Neural cell (in vitro differentiated cells): ENCODE data around the gene UACA. TPM values are rescaled to one million over a fixed set of nuclear protein-coding genes. Genes with fewer than 3 reads are reported as not detected.

Experiments used
- H2AFZ ChIP-seq: fragments of 200-600, 300-800 bp; sonication (generic), shearing (Covaris generic); 2 replicates; pipeline ENCODE4 v1.6.0; 2014; ENCODE audit warnings: low read depth, mild to moderate bottlenecking, antibody characterized with exemption, low read length, moderate library complexity
- H3F3A ChIP-seq: fragments of 200-600 bp; shearing (Covaris generic); 2 replicates; pipeline ENCODE4 v1.6.1; 2016; ENCODE audit warnings: mild to moderate bottlenecking, moderate library complexity, mixed read lengths, antibody characterized with exemption, low read length; ENCODE audit not compliant: insufficient read depth, poor library complexity, severe bottlenecking
- H3K27ac ChIP-seq: fragments of 200-600, 300-800 bp; sonication (generic), shearing (Covaris generic); 2 replicates; pipeline ENCODE4 v1.5.1; 2014; ENCODE audit warnings: mild to moderate bottlenecking, low read length, moderate library complexity
- H3K27me3 ChIP-seq: fragments of 300-800, 200-600 bp; sonication (generic), shearing (Covaris generic); 2 replicates; pipeline ENCODE4 v1.6.0; 2014; ENCODE audit warnings: mild to moderate bottlenecking, low read depth, low read length, moderate library complexity; ENCODE audit not compliant: insufficient read depth
- H3K36me3 ChIP-seq: fragments of 300-800, 200-600 bp; sonication (generic), shearing (Covaris generic); 2 replicates; pipeline ENCODE4 v1.5.1; 2014; ENCODE audit warnings: mild to moderate bottlenecking, antibody characterized with exemption, low read length, moderate library complexity; ENCODE audit not compliant: insufficient read depth
- H3K4me2 ChIP-seq: fragments of 300-800, 200-600 bp; sonication (generic), shearing (Covaris generic); 2 replicates; pipeline ENCODE4 v1.6.0; 2014; ENCODE audit warnings: mild to moderate bottlenecking, low read length
- H3K4me3 ChIP-seq: fragments of 300-800, 200-600 bp; sonication (generic), shearing (Covaris generic); 2 replicates; pipeline ENCODE4 v1.5.1; 2014; ENCODE audit warnings: mild to moderate bottlenecking, low read length, moderate library complexity
- H3K79me2 ChIP-seq: fragments of 200-600 bp; shearing (Covaris generic); replicated peaks from 2 replicates; pipeline ENCODE4 v1.6.0; 2014; ENCODE audit warnings: mild to moderate bottlenecking, low read length, moderate library complexity; ENCODE audit not compliant: insufficient read depth
- H3K9ac ChIP-seq: fragments of 300-800, 200-600 bp; sonication (generic), shearing (Covaris generic); 2 replicates; pipeline ENCODE4 v1.6.1; 2016; ENCODE audit warnings: mild to moderate bottlenecking, low read length, mixed read lengths
- H3K9me2 ChIP-seq: fragments of 200-600 bp; shearing (Covaris generic); 2 replicates; pipeline ENCODE4 v1.6.1; 2016; ENCODE audit warnings: mild to moderate bottlenecking, low read length, mixed read lengths; ENCODE audit not compliant: insufficient read depth
- H3K9me3 ChIP-seq: fragments of 200-600, 300-800 bp; sonication (generic), shearing (Covaris generic); 2 replicates; pipeline ENCODE4 v1.6.1; 2016; ENCODE audit warnings: mild to moderate bottlenecking, mixed run types, low read length, moderate library complexity, mixed read lengths
- H4K20me1 ChIP-seq: fragments of 200-600 bp; shearing (Covaris generic); 2 replicates; pipeline ENCODE4 v1.6.1; 2016; ENCODE audit warnings: mild to moderate bottlenecking, mixed run types; ENCODE audit not compliant: insufficient read depth
- CTCF ChIP-seq: fragments of 450-650 bp; IDR thresholded peaks from 2 replicates; pipeline ENCODE4 v1.5.1; 2014; ENCODE audit warnings: antibody characterized with exemption, mild to moderate bottlenecking, moderate library complexity; ENCODE audit not compliant: poor library complexity, severe bottlenecking
- EP300 ChIP-seq: fragments of 450-650 bp; conservative IDR thresholded peaks from 2 replicates; pipeline ENCODE4 v1.6.1; 2014; ENCODE audit warnings: antibody characterized with exemption, mild to moderate bottlenecking, moderate library complexity; ENCODE audit not compliant: poor library complexity, severe bottlenecking
- EZH2 ChIP-seq: fragments of 200-600, 300-800 bp; shearing (Covaris generic), sonication (generic); IDR thresholded peaks from 2 replicates; pipeline ENCODE4 v1.6.1; 2014; ENCODE audit warnings: antibody characterized with exemption, low read length, borderline replicate concordance, mild to moderate bottlenecking; ENCODE audit not compliant: insufficient read depth, poor library complexity, severe bottlenecking
- MXI1 ChIP-seq: fragments of 450-650 bp; conservative IDR thresholded peaks from 2 replicates; pipeline ENCODE4 v1.6.1; 2014; ENCODE audit warnings: antibody characterized with exemption, mild to moderate bottlenecking; ENCODE audit not compliant: poor library complexity, severe bottlenecking
- POLR2AphosphoS5 ChIP-seq: IDR thresholded peaks from 2 replicates; pipeline ENCODE4 v1.6.1; 2012
- RAD21 ChIP-seq: fragments of 450-650 bp; conservative IDR thresholded peaks from 2 replicates; pipeline ENCODE4 v1.6.1; 2014; ENCODE audit warnings: antibody characterized with exemption, mild to moderate bottlenecking, moderate library complexity
- REST ChIP-seq: IDR thresholded peaks from 2 replicates; pipeline ENCODE4 v1.6.1; 2012; ENCODE audit warnings: borderline replicate concordance
- SMC3 ChIP-seq: fragments of 450-650 bp; conservative IDR thresholded peaks from 2 replicates; pipeline ENCODE4 v1.6.1; 2014; ENCODE audit warnings: antibody characterized with exemption, mild to moderate bottlenecking, moderate library complexity; ENCODE audit not compliant: poor library complexity
- TAF1 ChIP-seq: IDR thresholded peaks from 2 replicates; pipeline ENCODE4 v1.6.1; 2012; ENCODE audit warnings: low read depth
- polyA plus RNA-seq: library from polyadenylated mRNA; depleted of rRNA; stranded (reverse); fragments of >200 nt; gene quantifications from 2 replicates; pipeline ENCODE4 v1.2.3, GENCODE V29; 2014

UACA gene
- polyA plus RNA-seq, 1 donor from 2014 or later, result 0.10 TPM

- Histone ChIP-seq H4K20me1 (no peaks in the 10 kb centered on the region), H2AFZ (no peak overlapping the region), H3K4me3 (no peak overlapping the region), H3K27ac (no peak overlapping the region), H3K27me3 (no peaks in the 10 kb centered on the region), H3K4me2 (no peak overlapping the region), H3K9me3 (peaks cover 5% of the 10 kb centered on the region), H3K36me3 (no peaks in the 10 kb centered on the region), H3K9ac (no peak overlapping the region), H3F3A (no peaks in the 10 kb centered on the region), H3K79me2 (no peaks in the 10 kb centered on the region), H3K9me2 (no peaks in the 10 kb centered on the region)
- no peak for TF ChIP-seq REST
- no peak for TF ChIP-seq POLR2AphosphoS5
- TF ChIP-seq TAF1, result no peak
- no peak for TF ChIP-seq MXI1
- TF ChIP-seq RAD21, result no peak
- TF ChIP-seq SMC3, result no peak
- TF ChIP-seq CTCF, result no peak
- TF ChIP-seq EZH2, result no peak
- TF ChIP-seq EP300, result no peak
These were observed 152.8 kb downstream of the UACA start for GRCh38 chr15:70610541-70610940.

- Histone ChIP-seq H3K4me3 (no peak overlapping the region), H2AFZ (no peak overlapping the region), H3K9ac (no peak overlapping the region), H3K4me2 (no peak overlapping the region), H3K36me3 (no peaks in the 10 kb centered on the region), H3K27me3 (no peaks in the 10 kb centered on the region), H3F3A (no peaks in the 10 kb centered on the region), H3K9me3 (peaks cover 5% of the 10 kb centered on the region), H3K79me2 (no peaks in the 10 kb centered on the region), H4K20me1 (no peaks in the 10 kb centered on the region), H3K27ac (no peak overlapping the region), H3K9me2 (no peaks in the 10 kb centered on the region)
- TF ChIP-seq EZH2, result no peak
- no peak for TF ChIP-seq RAD21
- no peak for TF ChIP-seq EP300
- no peak for TF ChIP-seq REST
- no peak for TF ChIP-seq SMC3
- no peak for TF ChIP-seq TAF1
- TF ChIP-seq POLR2AphosphoS5, result no peak
- TF ChIP-seq MXI1, result no peak
- TF ChIP-seq CTCF, result no peak
These were observed 153.5 kb downstream of the UACA start for GRCh38 chr15:70609889-70610288.
